Dedifferentiated amniotic fluid mesenchymal stem cell (primary cell): ENCODE data around the gene INTS13.
"Not testable (repeated sequence)": the region's sequence is repeated elsewhere in the genome, so short reads cannot be mapped to it uniquely, and the experiment has no call there.

ENCODE experiments used
- DNase-seq: peaks from one replicate; pipeline ENCODE4 v3.0.0-alpha.2; 2016; ENCODE audit errors: extremely low spot score

Gene INTS13

GRCh38 chr12:26870491-26871419 is 67.0 kb downstream of the INTS13 start:
- DNase-seq: no peak

GRCh38 chr12:26869908-26870459 is 67.8 kb downstream of the INTS13 start:
- no peak for DNase-seq

DNA sequence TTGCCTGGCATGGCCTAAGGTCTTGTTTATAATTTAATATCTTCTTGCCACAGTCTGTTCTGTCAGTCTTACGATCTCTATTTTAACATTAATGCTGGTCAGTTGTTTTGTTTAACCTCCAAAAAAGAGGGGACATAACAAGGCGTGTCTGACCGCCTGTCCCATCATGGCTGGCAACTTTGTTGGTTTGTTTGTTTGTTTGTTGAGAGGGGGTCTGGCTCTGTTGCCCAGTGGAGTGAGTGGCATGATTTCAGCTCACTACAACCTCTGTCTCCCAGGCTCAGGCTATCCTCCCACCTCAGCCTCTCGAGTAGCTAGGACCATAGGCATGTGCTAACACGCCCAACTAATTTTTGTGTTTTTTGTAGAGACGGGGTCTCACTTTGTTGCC is 68.7 kb downstream of the INTS13 start:
- no peak for DNase-seq

- no peak for DNase-seq
These were observed 69.2 kb downstream of the INTS13 start for GRCh38 chr12:26868447-26869103.

DNA sequence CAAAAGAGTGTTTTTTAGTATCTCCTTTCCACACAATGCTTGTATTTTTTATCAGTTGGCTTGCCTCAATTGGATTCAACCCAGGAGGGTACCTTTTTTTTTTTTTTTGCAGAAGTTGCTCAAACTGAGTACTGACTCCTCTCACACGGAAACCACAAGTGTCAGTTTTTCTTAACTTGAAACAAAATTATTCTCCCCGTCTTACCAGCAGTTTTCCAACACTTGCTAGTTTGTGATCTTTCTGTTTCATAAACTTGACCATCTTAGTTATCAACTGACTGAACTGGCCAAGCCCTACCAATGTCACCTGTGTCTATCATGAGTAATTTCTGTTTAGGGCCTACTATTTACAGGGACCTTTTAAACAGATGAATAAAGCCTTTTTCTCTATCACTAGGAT is 70.7 kb downstream of the INTS13 start:
- no peak for DNase-seq

GRCh38 chr12:26863515-26863914 is 74.3 kb downstream of the INTS13 start:
- no peak for DNase-seq

DNA sequence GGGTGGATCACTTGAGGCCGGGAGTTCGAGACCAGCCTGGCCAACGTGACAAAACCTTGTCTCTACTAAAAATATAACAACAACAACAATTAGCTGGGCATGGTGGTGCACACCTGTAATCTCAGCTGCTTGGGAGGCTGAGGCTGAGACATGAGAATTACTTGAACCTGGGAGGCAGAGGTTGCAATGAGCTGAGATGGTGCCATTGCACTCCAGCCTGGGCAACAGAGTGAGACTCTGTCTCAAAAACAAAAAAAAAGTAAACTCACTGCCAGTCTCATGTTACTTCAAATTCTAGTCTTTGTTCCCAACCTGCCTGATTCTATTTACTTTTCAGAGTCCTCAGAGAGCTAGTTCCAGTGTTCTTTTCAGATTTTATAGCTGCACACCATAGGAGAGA is 75.0 kb downstream of the INTS13 start:
- not testable (repeated sequence) for DNase-seq

DNA sequence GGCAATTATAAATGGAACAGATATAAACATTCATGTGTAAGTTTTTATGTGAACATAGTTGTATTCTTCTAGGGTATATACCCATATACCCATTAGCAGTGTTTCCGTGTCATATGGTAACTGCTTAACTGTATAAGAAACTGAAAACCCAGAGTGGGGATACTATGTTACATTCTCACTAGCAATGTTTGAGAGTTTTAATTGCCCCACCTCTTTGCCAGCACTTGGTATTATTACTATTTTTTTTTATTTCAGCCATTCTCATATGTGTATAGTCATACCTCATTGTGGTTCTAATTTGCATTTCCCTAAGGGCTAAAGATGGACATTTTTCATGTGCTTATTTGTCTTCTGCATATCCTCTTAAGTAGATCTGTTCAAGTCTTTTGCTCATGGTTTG is 76.1 kb downstream of the INTS13 start:
- no peak for DNase-seq

- no peak for DNase-seq
These were observed 80.2 kb downstream of the INTS13 start for GRCh38 chr12:26857465-26858176.

GRCh38 chr12:26855337-26855736 is 82.4 kb downstream of the INTS13 start:
- no peak for DNase-seq
